ENCODE measurements around the gene CNPY3. TPM values are rescaled to one million over a fixed set of nuclear protein-coding genes. Genes with fewer than 3 reads are reported as not detected.
"Not testable (repeated sequence)": the region's sequence is repeated elsewhere in the genome, so short reads cannot be mapped to it uniquely, and the experiment has no call there.

CNPY3 gene
- total RNA-seq, 2 experiments from 2014 or later, result 53.6 to 55.7 TPM

DNA sequence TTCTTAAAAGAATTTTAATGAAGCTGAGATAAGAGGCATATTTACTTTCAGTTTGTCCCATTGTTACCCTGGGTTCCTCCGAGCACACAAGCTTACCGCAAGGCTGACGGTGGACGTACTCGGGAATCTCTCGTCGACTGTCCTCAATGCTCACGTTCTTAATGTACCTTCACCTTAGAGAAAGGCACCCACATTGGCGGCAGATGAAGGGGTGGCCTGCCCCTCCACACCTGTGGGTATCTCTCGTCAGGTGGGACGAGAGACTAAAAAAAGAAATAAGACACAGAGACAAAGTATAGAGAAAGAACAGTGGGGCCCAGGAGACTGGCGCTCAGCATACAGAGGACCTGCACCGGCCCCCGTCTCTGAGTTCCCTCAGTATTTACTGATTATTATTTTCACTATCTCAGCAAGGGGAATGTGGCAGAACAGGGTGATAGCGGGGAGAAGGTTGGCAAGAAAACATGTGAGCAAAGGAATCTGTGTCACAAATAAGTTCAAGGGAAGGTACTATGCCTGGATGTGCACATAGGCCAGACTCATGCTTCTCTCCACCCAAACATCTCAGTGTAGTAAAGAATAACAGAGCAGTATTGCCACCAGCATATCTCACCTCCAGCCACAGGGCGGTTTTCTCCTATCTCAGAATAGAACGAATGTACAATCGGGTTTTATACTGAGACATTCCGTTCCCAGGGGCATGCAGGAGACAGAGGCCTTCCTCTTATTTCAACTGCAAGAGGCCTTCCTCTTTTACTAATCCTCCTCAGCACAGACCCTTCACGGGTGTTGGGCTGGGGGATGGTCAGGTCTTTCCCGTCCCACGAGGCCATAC is 26.6 kb upstream of the CNPY3 start:
- DNase-seq, H3K9me3 Mint-ChIP-seq, H3K27ac Mint-ChIP-seq, H3K27me3 Mint-ChIP-seq, H3K36me3 Mint-ChIP-seq, H3K4me3 Mint-ChIP-seq: not testable (repeated sequence)
- H3K4me1 Mint-ChIP-seq, result peaks cover 14% of the 10 kb centered on the region

DNA sequence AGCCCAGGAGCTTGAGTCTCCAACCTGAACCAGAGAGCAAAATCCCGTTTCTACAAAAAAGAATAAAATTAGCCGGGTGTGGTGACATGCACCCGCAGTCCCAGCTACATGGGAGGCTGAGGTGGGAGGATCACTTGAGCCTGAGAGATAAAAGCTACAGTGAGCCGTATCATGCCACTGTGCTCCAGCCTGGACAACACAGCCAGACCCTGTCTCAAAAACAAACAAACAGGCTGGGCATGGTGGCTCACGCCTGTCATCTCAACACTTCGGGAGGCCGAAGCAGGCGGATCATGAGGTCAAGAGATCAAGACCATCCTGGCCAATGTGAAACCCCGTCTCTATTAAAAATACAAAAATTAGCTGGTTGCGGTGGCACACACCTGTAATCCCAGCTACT is 24.8 kb upstream of the CNPY3 start:
- no peak overlapping the region for H3K4me3 Mint-ChIP-seq
- H3K27ac Mint-ChIP-seq, result no peak overlapping the region
- DNase-seq, result no peak

DNA sequence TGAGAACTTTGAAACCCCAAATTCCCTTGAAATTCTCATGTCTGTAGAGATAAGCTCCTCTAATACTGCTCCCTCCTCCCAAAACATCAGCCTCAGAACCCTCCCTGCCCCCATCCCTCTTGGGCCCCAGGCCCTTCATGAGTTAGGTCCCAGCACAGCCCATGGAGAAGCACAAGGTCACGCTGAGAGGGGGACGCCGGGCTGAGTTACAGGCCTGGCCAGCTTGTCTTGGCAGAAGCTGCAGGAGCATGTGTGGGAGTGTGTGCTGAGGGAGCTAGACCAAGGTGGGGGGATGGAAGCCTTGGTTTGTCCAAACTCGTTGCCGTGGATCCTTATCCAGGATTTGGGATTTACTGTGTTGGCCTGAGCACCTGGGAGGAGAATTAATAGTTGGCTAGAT is 21.9 kb upstream of the CNPY3 start:
- Mint-ChIP-seq H3K27me3 (peaks cover 11% of the 10 kb centered on the region), H3K9me3 (no peaks in the 10 kb centered on the region)

More for the DNA sequence above, 24.8 kb upstream of the CNPY3 start:
- Mint-ChIP-seq H3K9me3 (no peaks in the 10 kb centered on the region), H3K36me3 (no peaks in the 10 kb centered on the region), H3K27me3 (no peaks in the 10 kb centered on the region), H3K4me1 (peaks cover 10% of the 10 kb centered on the region)

DNA sequence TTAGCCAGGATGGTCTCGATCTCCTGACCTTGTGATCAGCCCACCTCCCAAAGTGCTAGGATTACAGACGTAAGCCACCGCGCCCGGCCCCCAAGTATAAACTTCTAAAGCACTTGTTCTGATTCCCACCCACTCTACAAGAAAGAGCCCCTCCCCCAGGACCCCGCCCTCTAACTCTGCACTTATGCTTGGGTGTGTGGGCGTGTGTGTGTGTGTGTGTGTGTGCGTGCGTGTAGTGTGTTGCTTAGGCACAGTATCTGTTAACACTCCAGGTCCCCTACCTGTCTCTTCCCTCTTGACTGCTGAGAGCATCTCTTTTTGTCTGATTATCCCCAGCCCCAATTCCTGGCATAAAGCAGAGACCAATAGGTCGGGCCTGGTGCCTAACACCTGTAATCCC is 19.4 kb upstream of the CNPY3 start:
- Mint-ChIP-seq H3K4me1 (peaks cover 3% of the 10 kb centered on the region), H3K27me3 (peaks cover 23% of the 10 kb centered on the region), H3K36me3 (no peaks in the 10 kb centered on the region), H3K4me3 (no peak overlapping the region), H3K27ac (no peak overlapping the region), H3K9me3 (no peaks in the 10 kb centered on the region)
- DNase-seq, result no peak

More for the DNA sequence above, 21.9 kb upstream of the CNPY3 start:
- DNase-seq, result no peak
- Mint-ChIP-seq H3K27ac (no peak overlapping the region), H3K4me1 (peaks cover 3% of the 10 kb centered on the region), H3K4me3 (no peak overlapping the region), H3K36me3 (no peaks in the 10 kb centered on the region)

DNA sequence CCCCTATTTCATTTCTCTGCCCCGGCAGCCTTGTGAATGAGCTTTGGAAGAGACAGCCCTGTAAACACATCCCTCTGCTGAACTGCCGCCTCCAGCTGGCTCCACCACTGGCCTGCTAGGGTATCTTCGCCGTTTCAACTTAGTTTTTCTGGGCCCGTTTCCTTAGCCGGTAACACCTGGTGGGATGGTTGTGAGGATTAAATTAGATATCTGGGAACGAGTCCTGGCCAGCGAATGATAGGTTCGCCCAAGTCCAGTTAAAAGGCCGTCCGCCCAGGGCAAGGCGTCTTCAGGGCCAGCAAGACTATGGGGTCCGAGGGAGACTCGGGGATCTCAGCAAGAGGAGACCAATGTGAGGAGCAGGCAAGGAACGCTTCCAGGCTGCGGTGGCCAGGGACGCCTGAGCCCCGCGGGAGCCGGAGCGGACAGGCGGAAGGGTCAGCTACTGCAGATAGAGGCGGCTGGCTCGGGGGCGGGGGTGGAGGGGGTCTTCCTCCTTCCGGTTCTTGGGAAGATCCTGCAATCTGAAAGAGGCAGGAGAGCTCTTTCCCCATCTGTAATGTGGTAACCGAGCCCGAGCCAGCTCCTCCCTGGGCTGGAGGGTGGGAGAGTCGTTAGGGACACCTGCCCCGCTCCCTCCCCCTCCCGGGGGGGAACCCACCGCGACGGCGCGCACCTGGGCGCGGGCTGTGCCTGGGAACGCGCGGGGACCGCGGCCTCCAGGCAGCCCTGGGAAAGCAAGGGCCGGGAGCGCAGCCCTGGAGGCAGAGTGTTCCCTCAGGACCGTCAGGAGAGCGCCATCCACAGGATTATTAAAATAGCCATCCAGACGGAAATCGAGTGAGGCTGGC is 17.9 kb upstream of the CNPY3 start:
- no peaks in the 10 kb centered on the region for H3K9me3 Mint-ChIP-seq
- peak overlapping the region; percentile 40 for H3K4me3 Mint-ChIP-seq
- DNase-seq, result no peak
- H3K4me1 Mint-ChIP-seq, result peaks cover 3% of the 10 kb centered on the region
- no peak overlapping the region for H3K27ac Mint-ChIP-seq
- H3K27me3 Mint-ChIP-seq, result peaks cover 23% of the 10 kb centered on the region
- H3K36me3 Mint-ChIP-seq, result no peaks in the 10 kb centered on the region

DNA sequence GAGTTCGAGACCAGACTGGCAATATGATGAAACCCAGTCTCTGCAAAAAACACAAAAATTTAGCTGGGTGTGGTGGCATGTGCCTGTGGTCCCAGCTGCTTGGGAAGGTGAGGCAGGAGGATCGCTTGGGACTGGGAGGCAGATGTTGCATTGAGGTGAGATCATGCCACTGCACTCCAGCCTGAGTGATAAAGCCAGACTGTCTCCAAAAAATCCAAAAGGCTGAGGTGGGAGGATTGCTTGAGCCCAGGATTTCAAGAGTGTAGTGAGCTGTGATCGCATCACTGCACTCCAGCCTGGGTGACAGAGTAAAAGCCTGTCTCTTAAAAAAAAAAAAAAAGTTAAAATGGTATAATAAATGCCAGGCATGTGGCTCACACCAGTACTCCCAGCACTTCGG is 14.7 kb upstream of the CNPY3 start:
- H3K4me3 Mint-ChIP-seq, result no peak overlapping the region
- H3K27ac Mint-ChIP-seq, result no peak overlapping the region
- no peak for DNase-seq
- peaks cover 3% of the 10 kb centered on the region for H3K4me1 Mint-ChIP-seq
- no peaks in the 10 kb centered on the region for H3K36me3 Mint-ChIP-seq
- H3K27me3 Mint-ChIP-seq, result peaks cover 23% of the 10 kb centered on the region
- no peaks in the 10 kb centered on the region for H3K9me3 Mint-ChIP-seq

DNA sequence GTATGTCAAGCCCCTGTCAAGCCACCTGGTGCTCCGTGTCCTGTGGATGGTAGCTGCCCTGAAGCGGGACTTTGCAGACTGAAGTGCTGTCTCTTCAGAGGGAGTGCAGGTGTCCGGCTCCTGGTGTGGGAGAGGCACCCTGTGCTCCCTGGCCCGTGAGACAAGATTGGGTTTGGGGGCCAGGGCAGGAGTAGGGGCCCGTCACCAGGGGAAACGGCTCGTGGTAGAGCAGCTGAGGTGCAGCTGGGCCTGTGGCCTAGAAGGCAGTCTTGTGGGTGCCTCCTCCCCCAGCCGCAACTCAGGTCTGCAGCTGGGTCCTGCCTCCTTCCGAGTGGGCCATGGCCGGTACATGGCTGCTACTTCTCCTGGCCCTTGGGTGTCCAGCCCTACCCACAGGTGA is 13.5 kb upstream of the CNPY3 start, which contains the start of gene PTCRA:
Gene PTCRA, plus strand, starts transcription at position 322 of the 400 bp plus-strand sequence. Its CDS starts 17 bp downstream, at position 339.
- DNase-seq, result no peak
- no peak within 1 kb of the TSS for H3K4me3 Mint-ChIP-seq
- H3K27me3 Mint-ChIP-seq, result peaks cover 23% of the 10 kb centered on the region
- H3K9me3 Mint-ChIP-seq, result no peaks in the 10 kb centered on the region
- H3K4me1 Mint-ChIP-seq, result peaks cover 3% of the 10 kb centered on the region
- no peak within 1 kb of the TSS for H3K27ac Mint-ChIP-seq
- H3K36me3 Mint-ChIP-seq, result no peaks in the 10 kb centered on the region

DNA sequence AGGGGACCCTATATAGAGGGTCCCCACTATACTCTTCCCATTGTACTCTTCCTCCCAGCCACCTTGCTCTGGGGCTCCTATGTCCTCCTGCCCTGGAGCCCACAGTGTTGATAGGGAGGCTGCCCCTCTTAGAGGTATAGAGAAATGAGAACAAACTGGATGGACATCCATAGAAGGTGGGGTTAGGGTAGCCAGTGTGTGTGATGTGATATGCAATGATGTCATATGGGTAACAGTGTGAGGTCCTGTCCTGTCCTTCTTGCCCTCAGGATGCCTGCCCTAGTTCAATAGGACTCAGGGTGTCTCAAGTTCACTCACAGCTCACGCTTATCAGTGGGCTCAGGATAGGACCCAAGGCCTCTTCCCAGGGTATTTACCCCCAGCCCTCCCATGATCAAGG is 13.0 kb upstream of the CNPY3 start:
- DNase-seq, result no peak
- H3K36me3 Mint-ChIP-seq, result no peaks in the 10 kb centered on the region
- H3K9me3 Mint-ChIP-seq, result no peaks in the 10 kb centered on the region
- H3K27ac Mint-ChIP-seq, result no peak overlapping the region
- H3K4me3 Mint-ChIP-seq, result no peak overlapping the region
- peaks cover 19% of the 10 kb centered on the region for H3K27me3 Mint-ChIP-seq
- peaks cover 1% of the 10 kb centered on the region for H3K4me1 Mint-ChIP-seq

DNA sequence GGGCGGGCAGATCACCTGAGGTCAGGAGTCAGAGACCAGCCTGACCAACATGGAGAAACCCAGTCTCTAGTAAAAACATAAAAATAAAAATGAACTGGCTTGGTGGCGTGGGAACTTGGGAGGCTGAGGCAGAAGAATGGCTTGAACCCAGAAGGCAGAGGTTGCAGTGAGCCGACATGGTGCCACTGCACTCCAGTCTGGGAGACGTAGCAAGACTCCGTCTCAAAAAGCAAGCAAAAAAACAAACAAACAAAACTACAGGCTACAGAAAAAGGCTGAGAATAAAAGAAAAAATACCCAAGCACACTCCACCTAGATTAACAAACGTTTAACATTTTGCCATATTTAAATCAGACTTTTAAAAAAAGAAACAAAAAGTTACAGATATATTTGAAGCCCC is 7.5 kb upstream of the CNPY3 start:
- H3K27ac Mint-ChIP-seq, result no peak overlapping the region

DNA sequence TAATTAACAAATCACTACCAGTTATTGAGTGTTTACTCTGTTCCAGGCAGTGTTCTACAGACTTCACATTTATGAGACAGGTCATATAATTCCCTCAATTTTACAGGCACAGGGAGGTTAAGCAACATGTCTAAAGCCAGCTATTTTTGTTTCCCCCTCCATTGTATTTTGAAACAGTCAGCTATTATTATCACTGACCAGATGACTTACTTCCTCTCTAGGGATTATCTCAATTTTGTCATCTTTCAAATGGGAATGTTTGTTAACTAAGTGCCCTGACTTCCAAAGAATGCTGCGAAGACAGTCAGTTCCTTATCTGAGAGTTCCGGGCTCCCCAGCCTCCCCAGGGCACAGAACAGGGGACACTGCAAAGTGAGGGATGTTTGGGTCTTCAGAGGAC is 5.6 kb upstream of the CNPY3 start:
- Mint-ChIP-seq H3K27me3 (no peaks in the 10 kb centered on the region), H3K9me3 (no peaks in the 10 kb centered on the region), H3K4me1 (peaks cover 2% of the 10 kb centered on the region), H3K36me3 (peaks cover 2% of the 10 kb centered on the region), H3K4me3 (no peak overlapping the region), H3K27ac (no peak overlapping the region)
- no peak for DNase-seq

More for the DNA sequence above, 7.5 kb upstream of the CNPY3 start:
- H3K4me3 Mint-ChIP-seq, result no peak overlapping the region
- no peaks in the 10 kb centered on the region for H3K36me3 Mint-ChIP-seq
- no peak for DNase-seq
- H3K9me3 Mint-ChIP-seq, result no peaks in the 10 kb centered on the region
- H3K27me3 Mint-ChIP-seq, result no peaks in the 10 kb centered on the region
- no peaks in the 10 kb centered on the region for H3K4me1 Mint-ChIP-seq

DNA sequence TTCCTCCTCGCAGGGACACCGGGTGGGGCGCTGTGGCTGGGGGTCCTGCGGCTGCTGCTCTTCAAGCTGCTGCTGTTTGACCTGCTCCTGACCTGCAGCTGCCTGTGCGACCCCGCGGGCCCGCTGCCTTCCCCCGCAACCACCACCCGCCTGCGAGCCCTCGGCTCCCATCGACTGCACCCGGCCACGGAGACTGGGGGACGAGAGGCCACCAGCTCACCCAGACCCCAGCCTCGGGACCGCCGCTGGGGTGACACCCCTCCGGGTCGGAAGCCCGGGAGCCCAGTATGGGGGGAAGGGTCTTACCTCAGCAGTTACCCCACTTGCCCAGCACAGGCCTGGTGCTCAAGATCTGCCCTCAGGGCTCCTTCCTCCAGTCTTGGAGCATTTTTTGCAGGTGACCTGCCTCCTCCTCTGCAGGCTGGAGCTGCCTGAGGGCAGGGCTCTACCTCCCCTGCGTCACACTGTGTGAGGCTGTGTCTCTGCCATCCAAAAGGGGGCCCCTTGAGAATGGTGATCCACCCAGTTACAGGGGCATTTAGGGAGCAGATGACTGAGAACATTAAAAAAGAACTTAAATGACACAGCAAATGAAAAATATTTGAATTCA is 3.9 kb upstream of the CNPY3 start:
- no peak for DNase-seq
- no peak overlapping the region for H3K4me3 Mint-ChIP-seq
- H3K9me3 Mint-ChIP-seq, result no peaks in the 10 kb centered on the region
- H3K4me1 Mint-ChIP-seq, result peaks cover 5% of the 10 kb centered on the region
- peak overlapping the region; percentile 28 for H3K27ac Mint-ChIP-seq
- peaks cover 5% of the 10 kb centered on the region for H3K36me3 Mint-ChIP-seq
- no peaks in the 10 kb centered on the region for H3K27me3 Mint-ChIP-seq

DNA sequence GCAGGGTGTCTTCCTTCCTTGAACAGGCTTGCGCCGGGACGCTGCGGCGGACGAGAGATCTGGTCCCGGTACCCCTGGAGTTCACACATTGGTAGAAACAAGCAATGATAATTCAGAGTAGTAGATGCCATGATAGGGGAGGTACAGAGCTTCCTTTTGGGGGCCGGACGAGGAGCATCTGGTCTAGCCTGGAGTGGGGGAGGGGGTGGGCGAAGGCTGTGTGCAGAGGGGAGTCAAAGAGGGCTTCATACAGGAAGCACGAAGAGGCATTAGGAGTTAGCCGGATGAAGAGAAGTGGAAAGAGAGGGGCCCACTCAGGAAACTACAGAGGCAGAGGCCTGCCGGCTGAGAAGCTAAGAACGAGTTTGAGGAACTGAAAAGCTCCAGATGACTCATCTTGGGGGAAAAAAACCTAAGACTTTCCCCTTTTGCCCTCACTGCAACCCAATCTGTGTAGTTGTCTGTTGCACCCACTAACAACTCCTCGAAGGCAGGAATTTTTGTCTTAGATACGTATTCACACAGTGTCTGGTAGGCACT is 611 bp downstream of the CNPY3 start:
- peaks cover 40% of the 10 kb centered on the region for H3K4me1 Mint-ChIP-seq
- H3K27ac Mint-ChIP-seq, result peak overlapping the region; percentile 92
- no peaks in the 10 kb centered on the region for H3K27me3 Mint-ChIP-seq
- H3K9me3 Mint-ChIP-seq, result no peaks in the 10 kb centered on the region
- peak overlapping the region; percentile 89 for H3K4me3 Mint-ChIP-seq
- DNase-seq, result peak; percentile 74
- H3K36me3 Mint-ChIP-seq, result peaks cover 41% of the 10 kb centered on the region

DNA sequence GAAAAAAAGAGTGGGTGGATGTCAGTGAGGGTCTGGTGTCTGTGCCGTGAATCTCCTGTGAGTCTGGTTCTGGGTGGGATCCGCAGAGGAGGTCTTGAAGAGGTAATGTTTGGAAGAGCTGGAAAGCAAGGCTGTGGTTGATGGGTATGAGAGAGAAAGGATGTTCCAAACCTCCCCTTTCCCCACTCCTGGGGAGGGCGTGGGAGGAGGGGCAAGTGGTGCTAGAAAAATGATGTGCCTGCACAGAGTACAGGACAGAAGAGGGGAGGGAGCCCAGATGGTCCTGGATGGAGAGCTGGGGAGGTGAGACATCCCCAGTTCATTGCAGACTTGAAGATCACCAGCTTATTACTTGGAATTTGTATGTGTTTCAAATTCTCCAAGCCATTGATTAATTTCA is 3.1 kb downstream of the CNPY3 start:
- H3K36me3 Mint-ChIP-seq, result peaks cover 55% of the 10 kb centered on the region
- H3K4me1 Mint-ChIP-seq, result peaks cover 50% of the 10 kb centered on the region

DNA sequence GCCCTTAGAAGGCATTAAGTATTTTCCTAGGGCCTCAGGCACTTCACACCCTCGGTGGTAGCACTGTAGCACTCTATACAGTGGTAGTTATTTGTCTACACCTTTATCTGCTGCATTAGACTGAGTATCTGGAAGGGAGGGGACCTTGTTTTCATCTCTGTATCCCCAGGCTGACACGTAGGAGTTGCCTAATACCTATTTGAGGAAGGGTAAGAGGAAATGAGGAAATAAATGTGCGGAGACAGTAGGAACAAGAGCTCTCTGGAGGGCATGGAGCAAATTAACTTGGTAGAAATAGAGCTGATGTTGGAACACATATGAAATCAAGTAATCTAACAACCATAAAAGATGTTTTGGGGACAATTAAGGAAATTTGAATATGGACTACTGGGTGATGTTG is 3.9 kb downstream of the CNPY3 start:
- no peak for DNase-seq
- Mint-ChIP-seq H3K4me1 (peaks cover 54% of the 10 kb centered on the region), H3K9me3 (no peaks in the 10 kb centered on the region), H3K4me3 (peak overlapping the region; percentile 89), H3K27ac (peak overlapping the region; percentile 71), H3K27me3 (no peaks in the 10 kb centered on the region), H3K36me3 (peaks cover 63% of the 10 kb centered on the region)

More for the DNA sequence above, 3.1 kb downstream of the CNPY3 start:
- peak overlapping the region; percentile 89 for H3K4me3 Mint-ChIP-seq
- DNase-seq, result no peak
- H3K27ac Mint-ChIP-seq, result peak overlapping the region; percentile 71
- no peaks in the 10 kb centered on the region for H3K27me3 Mint-ChIP-seq
- H3K9me3 Mint-ChIP-seq, result no peaks in the 10 kb centered on the region

DNA sequence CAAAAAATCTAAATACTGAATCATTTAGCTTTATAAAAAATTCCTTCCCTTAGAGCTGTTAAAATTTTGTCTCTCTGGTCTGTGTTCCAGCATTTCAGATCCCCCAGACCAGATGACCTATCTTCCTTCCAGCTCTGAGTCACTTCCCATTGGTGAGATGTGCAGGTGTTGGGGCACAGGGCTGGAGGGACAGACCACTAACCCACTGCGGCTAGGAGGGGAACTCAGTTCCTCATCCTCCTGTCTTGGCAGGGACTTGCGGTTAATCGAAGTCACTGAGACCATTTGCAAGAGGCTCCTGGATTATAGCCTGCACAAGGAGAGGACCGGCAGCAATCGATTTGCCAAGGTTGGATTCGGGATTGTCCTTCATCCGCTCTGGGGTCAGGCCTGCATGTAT is 6.0 kb downstream of the CNPY3 start:
- H3K27ac Mint-ChIP-seq, result peak overlapping the region; percentile 63
- H3K4me3 Mint-ChIP-seq, result no peak overlapping the region
- H3K27me3 Mint-ChIP-seq, result no peaks in the 10 kb centered on the region
- peaks cover 51% of the 10 kb centered on the region for H3K4me1 Mint-ChIP-seq
- DNase-seq, result no peak
- H3K36me3 Mint-ChIP-seq, result peaks cover 66% of the 10 kb centered on the region
- H3K9me3 Mint-ChIP-seq, result no peaks in the 10 kb centered on the region

Data from activated naive CD8-positive, alpha-beta T cell treated with anti-CD3 and anti-CD28 coated beads for 36 hours (primary cell).